HG03469 (cell line): ENCODE measurements around the gene PNMT.
"Not testable (repeated sequence)": the region's sequence is repeated elsewhere in the genome, so short reads cannot be mapped to it uniquely, and the experiment has no call there.

Source experiments
- ATAC-seq: cut with Tn5 transposase; IDR thresholded peaks from one replicate; pipeline ENCODE4 v1.9.1; 2021; ENCODE audit warnings: mild to moderate bottlenecking, moderate library complexity, moderate number of reproducible peaks; ENCODE audit not compliant: unreplicated experiment

PNMT gene

GRCh38 chr17:39704821-39705551 is 36.7 kb downstream of the PNMT start:
- ATAC-seq, result no peak

- ATAC-seq, result no peak
Measured at GRCh38 chr17:39705786-39706348, 37.6 kb downstream of the PNMT start.

- no peak for ATAC-seq
Measured at GRCh38 chr17:39706383-39706782, 38.1 kb downstream of the PNMT start.

- ATAC-seq, result no peak
Measured at GRCh38 chr17:39706921-39707337, 38.7 kb downstream of the PNMT start.

GRCh38 chr17:39709319-39709997 is 41.2 kb downstream of the PNMT start:
- no peak for ATAC-seq

- no peak for ATAC-seq
Measured at GRCh38 chr17:39709998-39710964, 42.0 kb downstream of the PNMT start.

- not testable (repeated sequence) for ATAC-seq
Measured at GRCh38 chr17:39711071-39711470, 42.8 kb downstream of the PNMT start.

GRCh38 chr17:39711851-39712250 is 43.6 kb downstream of the PNMT start:
- ATAC-seq, result no peak

- ATAC-seq, result no peak
Measured at GRCh38 chr17:39714234-39714633, 46.0 kb downstream of the PNMT start.

- ATAC-seq, result no peak
Measured at GRCh38 chr17:39715375-39716072, 47.3 kb downstream of the PNMT start.

- no peak for ATAC-seq
Measured at GRCh38 chr17:39716073-39716818, 48.0 kb downstream of the PNMT start.

GRCh38 chr17:39716879-39717536 is 48.8 kb downstream of the PNMT start:
- ATAC-seq, result no peak

GRCh38 chr17:39717660-39718059 is 49.4 kb downstream of the PNMT start:
- no peak for ATAC-seq

GRCh38 chr17:39719563-39720355 is 51.5 kb downstream of the PNMT start:
- ATAC-seq, result no peak
